Small intestine (tissue), 7 donors: ENCODE results near the gene IL9. TPM values are rescaled to one million over a fixed set of nuclear protein-coding genes. Genes with fewer than 3 reads are reported as not detected.

Source experiments
- DNase-seq, 2 donors: peaks; one replicate each; pipeline versions ENCODE4 v3.0.0 to v3.0.0-alpha.2; 2013
- FAIRE-seq: peaks from 2 replicates; lab custom pipeline; 2012; peaks lifted over from hg19 to GRCh38; lab: Jason Lieb, UNC
- H3K27ac ChIP-seq, 3 donors: one replicate each; pipeline ENCODE4 v1.5.1; 2013; ENCODE audit warnings: low read length in 2 of 3, mild to moderate bottlenecking in 2 of 3, control low read depth in 1 of 3, inconsistent platforms in 1 of 3, low read depth in 1 of 3, moderate library complexity in 1 of 3
- H3K27me3 ChIP-seq, 3 donors: one replicate each; pipeline ENCODE4 v1.6.1; 2013; ENCODE audit warnings: low read length in 3 of 3, inconsistent platforms in 1 of 3; ENCODE audit not compliant: control insufficient read depth in 3 of 3, insufficient read depth in 3 of 3
- H3K36me3 ChIP-seq, 3 donors: one replicate each; pipeline ENCODE4 v1.6.1; 2013; ENCODE audit warnings: low read length in 3 of 3, inconsistent platforms in 1 of 3, low read depth in 1 of 3, mild to moderate bottlenecking in 1 of 3, moderate library complexity in 1 of 3; ENCODE audit not compliant: control insufficient read depth in 3 of 3, insufficient read depth in 2 of 3
- H3K4me1 ChIP-seq, 3 donors: one replicate each; pipeline ENCODE4 v1.6.1; 2013; ENCODE audit warnings: low read length in 2 of 3, inconsistent platforms in 1 of 3, low read depth in 1 of 3, mild to moderate bottlenecking in 1 of 3, moderate library complexity in 1 of 3; ENCODE audit not compliant: control insufficient read depth in 3 of 3, insufficient read depth in 2 of 3
- H3K4me3 ChIP-seq, 3 donors: one replicate each; pipeline ENCODE4 v1.5.1; 2013; ENCODE audit warnings: low read length in 3 of 3, control low read depth in 1 of 3, inconsistent platforms in 1 of 3, low read depth in 1 of 3, mild to moderate bottlenecking in 1 of 3, moderate library complexity in 1 of 3
- H3K9me3 ChIP-seq, 2 donors: one replicate each; pipeline ENCODE4 v1.6.1; 2013; ENCODE audit warnings: low read depth in 1 of 2, low read length in 1 of 2; ENCODE audit not compliant: control insufficient read depth in 2 of 2, insufficient read depth in 1 of 2
- WGBS, 3 donors: extraction: QIAGEN DNeasy Blood & Tissue Kit; methylation state at CpG; one replicate each; pipeline ENCODE4 v1.1.7; 2013; 5-methylcytosine and 5-hydroxymethylcytosine counted together
- polyA plus RNA-seq, 4 donors: library from polyadenylated mRNA; stranded (reverse) in 3 of 4; unstranded in 1 of 4; fragments of 200-250 nt in 3 of 4; fragments of 120-200 nt in 1 of 4; gene quantifications; one replicate each; pipeline versions ENCODE4 v1.2.1 to v1.2.3, GENCODE V29; 2013
- donor health status: healthy with polysubstance abuse.
- donor health status: control.
- donor health status: control.
- donor health status: Bipolar disorder and iron deficiency.
- donor health status: healthy.

IL9 gene
- polyA plus RNA-seq, 4 donors, result not detected

DNA sequence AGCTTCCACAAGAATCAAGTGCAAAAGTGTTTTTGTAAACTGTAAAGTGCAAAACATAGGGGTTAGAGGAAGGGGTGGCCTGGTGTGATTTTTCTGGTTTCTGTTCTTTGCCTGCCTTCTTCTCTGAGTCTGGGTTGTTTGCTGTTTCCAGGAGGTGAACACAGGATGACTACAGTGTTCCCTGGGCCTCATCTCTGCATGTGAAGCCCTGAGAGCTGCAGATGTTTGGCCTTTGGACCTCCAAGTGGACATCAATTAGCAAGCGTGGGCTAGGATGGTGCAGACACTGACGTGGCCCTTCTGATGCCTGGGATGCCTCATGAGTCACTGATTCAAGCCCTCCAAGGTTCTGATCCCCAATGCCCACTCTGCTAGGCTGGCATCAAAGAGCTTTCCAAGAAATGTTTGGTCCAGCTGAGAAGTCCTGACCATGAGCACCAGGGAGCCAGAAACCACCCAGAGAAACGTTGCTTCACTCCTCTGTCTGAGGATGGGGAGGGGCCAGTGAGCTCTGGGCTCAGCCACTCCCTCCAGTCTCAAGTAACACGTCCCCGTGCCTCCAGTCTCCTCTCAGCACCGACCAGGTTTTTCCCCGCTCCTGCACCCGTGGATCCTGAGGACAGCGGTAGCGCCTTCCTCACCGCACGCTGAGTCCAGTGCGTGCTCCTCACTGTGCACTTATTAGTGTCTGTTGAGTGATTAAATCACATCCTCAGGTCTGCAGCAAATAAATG, 7.6 kb downstream of the IL9 start:
- FAIRE-seq (no peak), DNase-seq (peak in 1 of 2 donors; percentile 8)
- Histone ChIP-seq H3K36me3 (no peaks in the 10 kb centered on the region), H3K4me1 (peaks cover 0 to 3% (median 0%) of the 10 kb centered on the region in 3 donors), H3K27ac (no peak overlapping the region), H3K27me3 (peaks cover 0 to 20% (median 3%) of the 10 kb centered on the region in 3 donors), H3K4me3 (no peak overlapping the region), H3K9me3 (no peaks in the 10 kb centered on the region)
- 70 to 74% (median 70%) methylated on average over 13 of the region's 13 CpGs for WGBS, 3 donors

- Histone ChIP-seq H3K27ac (no peak overlapping the region), H3K9me3 (no peaks in the 10 kb centered on the region), H3K36me3 (no peaks in the 10 kb centered on the region), H3K4me3 (no peak overlapping the region), H3K4me1 (peaks cover 0 to 3% (median 0%) of the 10 kb centered on the region in 3 donors), H3K27me3 (peaks cover 0 to 23% (median 3%) of the 10 kb centered on the region in 3 donors)
- FAIRE-seq, result no peak
- DNase-seq, result peak; percentile 83 to 85
- WGBS, 3 donors, result 4 to 8% (median 7%) methylated on average over 8 of the region's 8 CpGs
Measured at GRCh38 chr5:135887447-135887864, 8.2 kb downstream of the IL9 start.

DNA sequence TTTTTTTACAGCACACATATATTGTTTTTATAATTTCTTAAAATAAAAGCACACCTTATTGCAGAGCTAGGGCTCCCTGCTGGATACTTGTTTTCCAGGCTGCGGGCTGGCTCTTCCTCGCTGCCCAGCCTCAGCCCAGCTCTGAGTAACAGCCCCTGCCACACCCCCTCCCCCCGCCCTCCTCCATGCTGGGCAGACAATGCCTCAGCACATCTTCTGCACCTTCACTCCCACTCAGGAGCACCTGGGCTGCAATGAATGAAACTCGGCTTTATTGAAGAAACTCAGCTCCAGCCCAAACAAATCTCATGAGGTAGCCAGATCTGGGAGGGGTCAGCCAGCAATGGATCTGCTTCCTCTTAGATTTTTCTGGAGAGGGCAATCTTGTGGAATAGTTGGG, 9.5 kb downstream of the IL9 start:
- 41 to 48% (median 46%) methylated on average over 4 of the region's 4 CpGs for WGBS, 3 donors

DNA sequence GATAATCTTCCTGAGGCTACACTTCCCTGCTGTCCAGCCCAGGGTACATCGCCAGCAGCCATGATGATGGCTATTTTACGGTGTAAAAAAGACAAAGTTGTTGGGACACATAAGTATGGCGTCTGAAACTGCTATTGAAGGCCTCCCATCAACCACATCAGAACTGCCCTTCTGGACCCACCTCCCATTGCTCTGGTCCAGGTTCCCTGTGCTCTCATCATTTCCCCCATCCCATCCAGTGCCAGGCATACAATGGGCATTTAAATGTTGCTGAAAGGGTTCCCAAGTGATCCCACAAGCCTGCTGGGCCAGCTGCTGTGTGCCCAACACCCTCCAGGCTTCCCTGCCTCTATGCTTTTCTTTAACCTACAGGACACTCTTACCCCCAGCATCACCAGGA, 10.6 kb downstream of the IL9 start:
- H3K27ac ChIP-seq, result no peak overlapping the region
- H3K36me3 ChIP-seq, result no peaks in the 10 kb centered on the region
- H3K27me3 ChIP-seq, result peaks cover 0 to 29% (median 3%) of the 10 kb centered on the region in 3 donors
- no peaks in the 10 kb centered on the region for H3K9me3 ChIP-seq
- no peak for DNase-seq
- peaks cover 0 to 3% (median 0%) of the 10 kb centered on the region in 3 donors for H3K4me1 ChIP-seq
- WGBS, 3 donors, result 88 to 93% (median 92%) methylated on average over 3 of the region's 3 CpGs
- no peak for FAIRE-seq
- no peak overlapping the region for H3K4me3 ChIP-seq

More for the DNA sequence above, 9.5 kb downstream of the IL9 start:
- DNase-seq, result no peak
- H3K27ac ChIP-seq, result no peak overlapping the region
- H3K4me1 ChIP-seq, result peaks cover 0 to 3% (median 0%) of the 10 kb centered on the region in 3 donors
- H3K9me3 ChIP-seq, result no peaks in the 10 kb centered on the region
- peaks cover 0 to 25% (median 3%) of the 10 kb centered on the region in 3 donors for H3K27me3 ChIP-seq
- H3K36me3 ChIP-seq, result no peaks in the 10 kb centered on the region
- FAIRE-seq, result no peak
- no peak overlapping the region for H3K4me3 ChIP-seq

GRCh38 chr5:135883441-135883840, 12.2 kb downstream of the IL9 start:
- peaks cover 0 to 3% (median 0%) of the 10 kb centered on the region in 3 donors for H3K4me1 ChIP-seq
- peaks cover 0 to 27% (median 3%) of the 10 kb centered on the region in 3 donors for H3K27me3 ChIP-seq
- DNase-seq (no peak), FAIRE-seq (no peak)
- H3K4me3 ChIP-seq, result no peak overlapping the region
- WGBS, 3 donors, result 50 to 66% (median 51%) methylated on average over 4 of the region's 4 CpGs
- H3K9me3 ChIP-seq, result no peaks in the 10 kb centered on the region
- no peak overlapping the region for H3K27ac ChIP-seq
- no peaks in the 10 kb centered on the region for H3K36me3 ChIP-seq

GRCh38 chr5:135883026-135883425, 12.6 kb downstream of the IL9 start:
- no peaks in the 10 kb centered on the region for H3K36me3 ChIP-seq
- DNase-seq (no peak), FAIRE-seq (no peak)
- 73 to 82% (median 81%) methylated on average over 3 of the region's 3 CpGs for WGBS, 3 donors
- peaks cover 0 to 3% (median 0%) of the 10 kb centered on the region in 3 donors for H3K4me1 ChIP-seq
- no peak overlapping the region for H3K4me3 ChIP-seq
- no peaks in the 10 kb centered on the region for H3K9me3 ChIP-seq
- peaks cover 0 to 27% (median 0%) of the 10 kb centered on the region in 3 donors for H3K27me3 ChIP-seq
- no peak overlapping the region for H3K27ac ChIP-seq

- H3K27me3 ChIP-seq, result peaks cover 0 to 27% (median 0%) of the 10 kb centered on the region in 3 donors
- 74 to 85% (median 76%) methylated on average over 3 of the region's 3 CpGs for WGBS, 3 donors
- H3K27ac ChIP-seq, result no peak overlapping the region
- FAIRE-seq (no peak), DNase-seq (no peak)
- no peaks in the 10 kb centered on the region for H3K4me1 ChIP-seq
- no peaks in the 10 kb centered on the region for H3K9me3 ChIP-seq
- H3K4me3 ChIP-seq, result no peak overlapping the region
- no peaks in the 10 kb centered on the region for H3K36me3 ChIP-seq
Measured at GRCh38 chr5:135881819-135882218, 13.8 kb downstream of the IL9 start.

DNA sequence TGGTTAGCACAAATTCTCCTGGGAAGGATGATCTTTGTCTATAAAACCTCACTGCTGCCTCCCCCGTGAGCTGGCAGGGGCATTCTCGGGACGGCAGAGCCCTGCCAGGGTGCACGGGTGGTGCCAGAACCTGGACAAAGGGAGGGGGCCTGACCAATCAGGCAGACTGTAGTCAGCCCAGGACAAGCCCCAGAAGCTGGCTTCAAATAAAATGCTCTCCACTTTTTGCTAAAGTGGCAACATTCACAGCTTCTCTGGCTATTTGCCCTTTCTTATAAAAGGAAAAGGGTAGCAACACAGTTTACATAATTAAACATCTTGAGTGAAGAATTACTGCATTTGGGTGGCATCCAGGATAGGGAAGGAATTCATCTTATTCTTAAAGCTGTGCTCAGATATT, 14.4 kb downstream of the IL9 start:
- WGBS, 3 donors, result 68 to 77% (median 70%) methylated on average over 4 of the region's 4 CpGs
- Histone ChIP-seq H3K4me3 (no peak overlapping the region), H3K9me3 (no peaks in the 10 kb centered on the region), H3K36me3 (no peaks in the 10 kb centered on the region), H3K27me3 (peaks cover 0 to 26% (median 0%) of the 10 kb centered on the region in 3 donors), H3K4me1 (no peaks in the 10 kb centered on the region), H3K27ac (no peak overlapping the region)
- FAIRE-seq, result no peak
- no peak for DNase-seq
